ENCODE measurements around the gene SNX14. TPM values are rescaled to one million over a fixed set of nuclear protein-coding genes. Genes with fewer than 3 reads are reported as not detected.
"Not testable (repeated sequence)": the region's sequence is repeated elsewhere in the genome, so short reads cannot be mapped to it uniquely, and the experiment has no call there.

The SNX14 gene
- total and polyA plus RNA-seq, 8 donors, result 11.2 to 209 (median 61.5) TPM

GRCh38 chr6:85632164-85632942 lies 38.7 kb upstream of the SNX14 start:
- DNase-seq, result no peak
- H3K4me1 ChIP-seq, result peaks cover 0 to 77% (median 34%) of the 10 kb centered on the region in 4 donors
- H3K27ac ChIP-seq, result no peak overlapping the region
- TF ChIP-seq EP300 (IDR thresholded peaks at IDR 0.05), result no peak
- TF ChIP-seq POLR2AphosphoS5 (IDR thresholded peaks at IDR 0.05), result no peak
- no peak for TF ChIP-seq CTCF (IDR thresholded peaks at IDR 0.05)
- intact Hi-C loops (cut with DNase I; ENCODE audit: low total_unique reads), result no loop called here
- 95 to 97% (median 96%) methylated on average over 6 of the region's 6 CpGs for WGBS, 5 donors
- H3K9me3 ChIP-seq, result no peaks in the 10 kb centered on the region
- no peaks in the 10 kb centered on the region for H3K27me3 ChIP-seq
- H3K36me3 ChIP-seq, result peaks cover 67 to 100% (median 98%) of the 10 kb centered on the region in 4 donors
- no peak overlapping the region for H3K4me3 ChIP-seq

DNA sequence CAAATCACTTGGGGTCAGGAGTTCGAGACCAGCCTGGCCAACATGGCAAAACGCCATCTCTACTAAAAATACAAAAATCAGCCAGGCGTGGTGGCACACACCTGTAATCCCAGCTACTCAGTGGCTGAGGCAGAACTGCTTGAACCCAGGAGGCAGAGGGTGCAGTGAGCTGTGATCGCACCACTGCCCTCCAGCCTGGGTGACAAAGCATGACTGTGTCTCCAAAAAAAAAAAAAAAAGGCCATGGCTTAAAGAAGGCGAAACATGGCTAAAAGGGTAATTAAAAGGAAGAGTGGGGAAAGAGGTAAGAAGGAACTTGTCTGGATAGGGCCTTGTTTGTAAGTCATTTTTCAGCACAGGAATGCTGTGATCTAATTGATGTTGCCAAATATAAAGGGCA lies 37.5 kb upstream of the SNX14 start:
- Histone ChIP-seq H3K36me3 (peaks cover 70 to 100% (median 98%) of the 10 kb centered on the region in 4 donors), H3K4me1 (peaks cover 0 to 78% (median 28%) of the 10 kb centered on the region in 4 donors)
- DNase-seq; H3K9me3 ChIP-seq; intact Hi-C loops (cut with DNase I; ENCODE audit: low total_unique reads); H3K27me3 ChIP-seq; H3K4me3 ChIP-seq; H3K27ac ChIP-seq: not testable (repeated sequence)
- 94 to 99% (median 96%) methylated on average over 5 of the region's 5 CpGs for WGBS, 5 donors

DNA sequence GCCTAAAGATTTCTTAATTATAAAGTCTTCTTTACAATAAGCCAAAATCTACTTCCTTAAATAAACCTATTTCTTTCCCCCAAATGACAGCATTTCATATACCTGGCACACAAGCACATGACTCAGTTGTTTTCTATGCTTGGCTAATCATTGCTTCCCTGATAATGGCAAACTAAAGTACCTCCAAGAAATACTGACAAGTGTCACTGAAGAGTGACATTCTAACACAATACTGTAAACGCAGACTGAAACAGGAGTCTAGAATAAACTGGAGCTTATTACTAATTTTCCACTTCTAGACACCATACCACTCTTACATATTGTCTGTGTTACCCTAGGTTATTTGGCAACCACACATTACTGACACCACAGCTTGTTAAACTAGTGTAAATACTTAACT lies 34.7 kb upstream of the SNX14 start:
- intact Hi-C loops (cut with DNase I; ENCODE audit: low total_unique reads), result no loop called here
- TF ChIP-seq POLR2AphosphoS5 (IDR thresholded peaks at IDR 0.05) (no peak), EP300 (IDR thresholded peaks at IDR 0.05) (no peak)
- Histone ChIP-seq H3K27me3 (no peaks in the 10 kb centered on the region), H3K9me3 (no peaks in the 10 kb centered on the region), H3K27ac (no peak overlapping the region), H3K4me1 (peaks cover 0 to 84% (median 30%) of the 10 kb centered on the region in 4 donors), H3K4me3 (no peak overlapping the region), H3K36me3 (peaks cover 46 to 100% (median 91%) of the 10 kb centered on the region in 4 donors)
- WGBS, 5 donors, result 70 to 88% (median 78%) methylated on average over 1 of the region's 1 CpG
- DNase-seq, result no peak

- peaks cover 53 to 100% (median 93%) of the 10 kb centered on the region in 4 donors for H3K36me3 ChIP-seq
- TF ChIP-seq EP300 (IDR thresholded peaks at IDR 0.05) (no peak), POLR2AphosphoS5 (IDR thresholded peaks at IDR 0.05) (no peak), POLR2A (IDR thresholded peaks at IDR 0.05) (no peak), CTCF (IDR thresholded peaks at IDR 0.05) (no peak)
- peaks cover 0 to 16% (median 8%) of the 10 kb centered on the region in 4 donors for H3K4me1 ChIP-seq
These were observed 26.6 kb upstream of the SNX14 start for GRCh38 chr6:85620308-85620707.

GRCh38 chr6:85614780-85615179 lies 21.1 kb upstream of the SNX14 start:
- H3K27me3 ChIP-seq, result no peaks in the 10 kb centered on the region
- H3K27ac ChIP-seq, result no peak overlapping the region
- intact Hi-C loops (cut with DNase I; ENCODE audit: low total_unique reads), result no loop called here
- peaks cover 46 to 100% (median 98%) of the 10 kb centered on the region in 4 donors for H3K36me3 ChIP-seq
- H3K4me1 ChIP-seq, result peaks cover 0 to 13% (median 4%) of the 10 kb centered on the region in 4 donors
- WGBS, 5 donors, result 94 to 97% (median 96%) methylated on average over 17 of the region's 17 CpGs
- DNase-seq, result no peak
- H3K4me3 ChIP-seq, result no peak overlapping the region
- TF ChIP-seq POLR2A (IDR thresholded peaks at IDR 0.05) (no peak), CTCF (IDR thresholded peaks at IDR 0.05) (no peak), EP300 (IDR thresholded peaks at IDR 0.05) (no peak), POLR2AphosphoS5 (IDR thresholded peaks at IDR 0.05) (no peak)
- H3K9me3 ChIP-seq, result no peaks in the 10 kb centered on the region

More at GRCh38 chr6:85620308-85620707, 26.6 kb upstream of the SNX14 start:
- DNase-seq, result no peak
- 86 to 97% (median 88%) methylated on average over 2 of the region's 2 CpGs for WGBS, 5 donors
- no peaks in the 10 kb centered on the region for H3K27me3 ChIP-seq
- intact Hi-C loops (cut with DNase I; ENCODE audit: low total_unique reads), result no loop called here
- H3K9me3 ChIP-seq, result no peaks in the 10 kb centered on the region
- H3K4me3 ChIP-seq, result no peak overlapping the region
- H3K27ac ChIP-seq, result no peak overlapping the region

Measured in stomach (tissue), 9 donors.